ENCODE data around the gene DAPK1.

- no peak for TF ChIP-seq POLR2A (IDR thresholded peaks at IDR 0.05; ENCODE audit: low read length)
- TF ChIP-seq GATA1 (IDR thresholded peaks at IDR 0.05; ENCODE audit: low read depth, low read length) = no peak
These were observed 100.2 kb downstream of the DAPK1 start for GRCh38 chr9:87597710-87598443.

Measured in erythroblast (primary cell).